HG03159 (cell line): ENCODE measurements around the gene GOLGA1.

Experiments
- ATAC-seq: cut with Tn5 transposase; IDR thresholded peaks from one replicate; pipeline ENCODE4 v1.9.1; 2021; ENCODE audit warnings: mild to moderate bottlenecking, moderate library complexity; ENCODE audit not compliant: unreplicated experiment

The GOLGA1 gene

DNA sequence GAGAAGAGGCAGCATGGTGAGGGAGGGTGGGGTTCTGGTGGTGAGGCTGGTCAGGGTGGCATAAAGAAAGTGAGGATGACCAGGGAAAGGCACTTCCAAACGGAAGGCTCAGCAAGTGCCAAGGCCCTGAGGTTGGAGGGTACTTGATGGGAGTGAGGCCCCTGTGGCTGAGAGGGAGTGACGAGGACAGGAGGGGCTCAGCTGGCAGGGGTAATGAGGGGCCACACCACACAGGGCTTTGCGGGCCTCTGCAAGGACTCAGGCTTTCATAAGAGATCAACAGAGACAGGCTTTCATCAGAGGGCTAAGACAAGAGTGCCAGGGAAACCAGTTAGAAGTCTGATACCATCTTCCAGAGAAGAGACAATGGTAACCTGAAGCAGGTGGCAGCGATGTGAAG lies 55.3 kb downstream of the GOLGA1 start:
- ATAC-seq: no peak

DNA sequence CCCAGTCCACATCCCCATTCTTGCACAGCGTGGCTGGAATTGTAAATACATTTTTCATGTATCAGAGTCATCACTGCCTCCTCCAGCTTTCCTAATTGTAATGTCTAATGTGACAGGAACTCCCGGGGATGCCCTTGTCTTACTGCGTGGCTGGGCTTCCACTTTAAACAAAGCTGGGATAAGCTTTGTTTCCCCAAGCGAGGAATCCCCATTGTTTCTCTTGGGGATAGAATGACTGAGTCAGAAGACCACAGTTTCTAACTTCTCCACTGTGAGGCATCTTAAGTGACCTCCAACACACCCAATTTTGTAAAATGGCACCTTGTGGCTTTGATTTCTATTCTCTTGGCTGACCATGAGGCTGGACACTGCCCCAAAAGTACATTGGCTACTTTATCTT lies 56.5 kb downstream of the GOLGA1 start:
- ATAC-seq: no peak

DNA sequence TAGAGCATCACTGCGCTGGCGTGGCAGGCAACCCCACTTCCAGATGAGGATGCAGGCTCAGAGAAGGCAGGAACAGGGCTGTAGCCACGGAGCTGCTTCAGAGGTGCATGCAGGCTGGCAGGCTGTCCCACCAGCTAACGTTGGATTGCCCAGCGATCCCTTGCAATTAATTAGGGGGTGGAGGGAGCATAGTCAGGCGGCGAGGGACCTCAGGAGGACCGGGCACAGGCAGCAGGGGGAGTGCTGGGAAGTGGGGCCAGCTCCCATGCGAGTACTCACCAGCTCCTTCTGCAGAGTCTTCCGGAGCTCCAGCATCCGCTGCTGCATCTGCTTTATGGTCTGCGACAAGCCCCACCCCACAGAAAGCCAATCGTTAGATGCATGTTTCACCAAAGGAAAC lies 58.7 kb downstream of the GOLGA1 start:
- no peak for ATAC-seq

DNA sequence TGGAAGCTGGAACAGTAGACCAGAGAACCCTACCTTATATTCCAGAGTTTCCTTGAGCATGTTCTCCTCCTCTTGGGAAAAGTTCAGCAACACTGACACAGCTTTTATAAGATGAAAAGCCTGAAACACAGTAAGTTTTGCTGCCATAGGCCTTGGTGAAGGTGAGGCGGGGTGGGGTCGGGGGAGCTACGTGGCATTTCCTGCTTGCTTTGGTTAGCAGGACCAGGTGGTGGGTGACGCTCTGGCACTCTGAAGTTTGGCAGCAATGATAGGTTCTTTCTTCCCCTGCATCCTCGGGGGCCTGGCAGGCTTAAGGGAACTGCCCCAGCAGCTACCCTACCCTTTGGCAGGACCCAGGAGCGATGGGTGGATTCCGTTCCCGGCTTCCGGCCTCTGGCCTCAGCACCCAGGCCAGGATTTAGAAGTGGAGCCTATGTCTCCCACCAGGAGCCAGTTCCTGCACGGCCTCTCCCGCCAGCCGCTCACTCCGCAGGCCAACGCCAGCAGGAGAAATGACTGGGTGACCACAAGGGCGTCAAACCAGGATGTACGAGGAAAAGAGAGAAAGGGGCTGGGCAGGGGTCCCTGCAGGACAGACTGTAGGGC lies 59.6 kb downstream of the GOLGA1 start:
- ATAC-seq: no peak

DNA sequence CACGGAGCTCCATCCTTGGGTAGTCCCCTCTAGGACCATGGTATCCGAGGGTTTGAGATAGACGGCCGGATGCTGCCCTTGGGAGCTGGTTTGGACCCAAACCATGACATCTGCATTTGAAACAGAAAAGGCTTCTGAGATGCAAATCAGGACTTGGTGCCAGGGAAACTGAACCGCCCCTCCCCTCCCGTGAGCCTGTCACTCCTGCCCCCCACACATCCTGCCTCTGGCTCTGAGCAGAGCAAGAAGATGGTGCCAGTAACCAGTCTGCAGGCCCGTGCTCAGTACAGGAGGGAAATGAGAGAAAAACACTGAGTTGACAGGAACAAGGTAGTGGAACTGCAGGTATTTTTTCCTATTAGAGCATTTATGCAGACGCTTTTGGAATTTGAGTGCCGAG lies 60.4 kb downstream of the GOLGA1 start:
- ATAC-seq: no peak

DNA sequence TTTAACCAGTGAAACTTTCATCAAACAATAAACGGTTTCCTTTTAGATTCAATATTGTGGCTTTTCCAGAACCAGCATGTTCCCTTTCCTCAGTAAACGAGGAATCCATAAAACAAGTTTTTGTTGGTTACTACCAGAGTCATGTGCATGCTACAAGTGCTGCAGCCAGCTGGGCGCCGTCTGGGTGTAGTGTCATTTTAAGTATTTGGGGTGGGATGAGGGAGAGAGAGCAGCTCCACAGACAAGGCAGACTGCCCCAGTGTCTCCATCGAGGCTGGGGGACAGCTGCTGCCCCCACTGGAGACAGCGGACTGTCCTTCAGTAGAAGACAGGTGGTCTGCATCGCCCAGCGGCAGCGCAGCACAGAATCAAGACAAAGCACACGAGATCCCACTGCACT lies 61.7 kb downstream of the GOLGA1 start:
- no peak for ATAC-seq

DNA sequence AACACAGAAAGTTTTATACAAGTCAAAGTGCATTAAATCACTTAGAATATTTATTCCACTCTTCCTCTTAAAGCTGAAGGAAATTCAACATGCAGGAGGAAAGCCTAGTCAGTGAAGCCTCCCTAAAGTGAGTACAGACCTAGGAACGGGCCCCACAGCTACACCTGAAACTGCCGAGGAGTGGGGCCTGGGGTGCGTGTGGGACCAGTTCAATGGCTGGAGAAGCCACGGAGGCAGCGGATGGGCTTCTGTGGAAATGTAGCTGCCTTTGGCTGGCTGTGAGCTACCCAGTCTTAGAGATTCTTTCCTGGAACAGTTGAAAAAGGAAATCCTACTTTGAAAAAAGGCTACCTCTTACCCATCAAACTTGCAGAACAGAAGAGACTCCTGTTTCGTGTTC lies 62.4 kb downstream of the GOLGA1 start:
- ATAC-seq: no peak

DNA sequence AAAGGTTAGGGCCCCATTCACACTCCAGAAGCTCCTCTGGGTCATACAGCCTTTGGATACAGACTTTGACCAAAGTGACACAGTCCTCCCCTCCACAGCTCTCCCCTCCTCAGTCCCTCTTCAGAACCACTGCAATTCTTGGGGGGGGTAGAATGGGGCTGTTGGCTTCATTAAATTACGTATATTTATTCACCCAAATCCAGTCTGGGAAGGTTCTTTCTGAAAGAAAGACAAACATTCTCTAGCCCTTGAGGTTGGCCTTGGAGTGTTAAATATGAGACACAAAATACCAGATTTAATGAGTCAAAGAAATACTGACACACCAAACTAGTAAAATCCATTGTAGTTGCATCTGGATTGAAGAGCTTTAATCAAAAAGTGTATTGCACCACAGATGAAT lies 62.9 kb downstream of the GOLGA1 start:
- ATAC-seq: no peak

DNA sequence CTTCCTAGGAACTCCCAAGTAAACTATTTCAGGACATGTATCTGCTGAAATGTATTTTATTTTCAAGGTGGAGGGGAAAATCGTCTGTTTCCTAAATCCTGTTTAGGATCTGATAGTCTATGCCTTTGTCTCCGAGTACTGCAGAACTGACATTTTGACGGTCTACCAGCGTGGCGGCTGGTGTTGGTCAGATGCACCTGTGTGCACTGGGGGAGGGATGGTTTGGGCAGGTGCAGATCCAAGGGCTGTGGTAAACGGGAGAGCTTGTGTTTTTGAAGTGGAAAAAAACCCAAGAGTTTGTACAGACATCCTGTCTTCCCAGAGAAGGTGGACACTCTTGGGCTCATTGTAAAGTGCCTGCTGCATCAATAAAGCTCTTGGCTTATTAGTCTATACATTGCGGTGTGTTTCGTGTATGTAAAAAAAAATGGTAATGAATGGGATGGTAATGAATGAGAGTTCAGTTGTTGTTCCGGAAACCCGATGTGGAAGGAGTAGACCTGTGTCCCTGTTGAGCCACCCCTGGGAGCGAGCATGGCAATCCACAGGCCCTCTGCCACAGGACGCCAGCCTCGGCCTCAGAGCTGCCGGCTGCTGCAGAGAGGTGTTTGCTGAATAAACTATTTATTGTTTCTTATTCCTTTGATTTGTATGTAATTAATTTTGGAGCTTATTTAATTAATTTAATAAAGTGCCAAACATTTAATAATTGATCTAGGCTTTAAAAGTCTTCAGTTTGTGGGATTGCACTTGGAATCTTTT lies 63.7 kb downstream of the GOLGA1 start:
- no peak for ATAC-seq

DNA sequence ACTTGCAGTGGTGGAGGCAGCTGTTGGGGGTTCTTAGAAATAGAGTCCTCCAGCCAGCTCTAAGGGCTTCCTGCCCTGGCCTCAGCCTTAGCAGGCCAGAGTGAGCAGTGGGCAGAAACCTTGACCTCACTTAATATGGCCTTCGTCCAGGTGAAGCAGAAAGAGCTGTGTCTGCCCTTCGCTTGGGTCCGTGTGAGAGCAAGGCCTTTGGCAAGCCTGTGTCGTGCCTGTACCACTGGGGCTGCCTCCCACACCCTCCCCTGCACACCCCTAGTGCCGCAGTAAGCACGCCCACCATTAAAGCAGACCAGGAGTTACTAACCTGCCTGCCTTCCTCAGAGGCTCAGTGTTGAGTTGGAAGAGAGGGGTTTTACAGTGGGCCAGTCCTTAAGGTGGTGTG lies 65.4 kb downstream of the GOLGA1 start:
- no peak for ATAC-seq

DNA sequence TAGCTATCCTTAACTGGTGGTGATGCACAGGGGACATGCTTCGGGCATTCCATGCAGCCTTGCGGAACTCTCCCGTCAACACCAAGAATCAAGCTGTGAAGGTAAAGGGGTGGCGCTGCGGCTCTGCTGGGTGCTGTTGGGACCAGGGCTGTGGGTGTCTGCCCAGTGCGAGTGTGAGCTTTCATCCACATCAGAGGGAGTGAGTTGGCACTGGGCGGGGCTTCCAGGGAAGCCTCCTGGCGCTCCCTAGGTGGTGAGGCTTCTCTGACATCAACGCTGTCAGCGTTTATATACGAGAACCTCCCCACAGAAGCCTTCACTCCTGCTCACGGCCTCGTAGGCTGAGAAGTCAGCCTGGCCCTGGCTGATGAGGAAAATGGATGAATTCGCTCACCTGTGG lies 67.2 kb downstream of the GOLGA1 start:
- no peak for ATAC-seq

DNA sequence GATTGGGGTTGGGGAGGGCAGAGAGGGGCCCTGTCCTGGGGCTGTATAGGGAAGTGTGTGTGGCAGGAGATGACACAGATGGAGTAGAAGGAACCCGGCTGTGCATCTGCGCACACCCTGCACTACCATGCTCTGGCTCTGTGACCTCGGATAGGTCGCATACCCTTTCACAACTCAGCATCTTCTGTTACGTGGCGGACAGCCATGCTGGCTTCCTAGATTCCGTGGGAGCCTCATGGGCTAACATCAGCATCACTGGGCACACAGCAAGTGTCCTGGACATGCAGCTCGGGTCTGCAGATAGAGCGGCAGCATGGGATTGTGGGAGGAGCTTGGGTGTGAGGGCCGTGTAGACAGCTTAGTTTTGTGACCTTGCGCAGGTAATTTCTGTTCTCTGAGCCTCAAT lies 69.7 kb downstream of the GOLGA1 start:
- ATAC-seq: no peak

DNA sequence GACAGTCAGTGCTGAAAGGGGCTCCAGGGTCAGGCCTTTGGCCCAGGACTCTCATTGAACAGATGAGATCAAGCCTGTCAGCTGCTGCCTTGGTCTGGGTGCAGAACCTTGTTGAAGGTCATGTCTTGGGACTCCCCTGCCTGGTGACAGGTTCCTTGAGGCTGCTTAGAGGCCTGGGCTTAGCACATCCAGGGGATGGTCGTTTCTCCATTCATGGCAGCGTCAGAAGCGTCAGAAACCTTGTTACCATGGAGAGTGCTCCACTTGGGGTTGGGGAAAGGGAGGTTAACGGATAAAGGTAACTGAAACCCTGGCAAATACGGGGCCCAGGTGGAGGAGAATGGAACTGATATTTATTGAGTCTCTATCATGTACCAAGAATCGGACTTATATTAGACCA lies 70.2 kb downstream of the GOLGA1 start:
- no peak for ATAC-seq

DNA sequence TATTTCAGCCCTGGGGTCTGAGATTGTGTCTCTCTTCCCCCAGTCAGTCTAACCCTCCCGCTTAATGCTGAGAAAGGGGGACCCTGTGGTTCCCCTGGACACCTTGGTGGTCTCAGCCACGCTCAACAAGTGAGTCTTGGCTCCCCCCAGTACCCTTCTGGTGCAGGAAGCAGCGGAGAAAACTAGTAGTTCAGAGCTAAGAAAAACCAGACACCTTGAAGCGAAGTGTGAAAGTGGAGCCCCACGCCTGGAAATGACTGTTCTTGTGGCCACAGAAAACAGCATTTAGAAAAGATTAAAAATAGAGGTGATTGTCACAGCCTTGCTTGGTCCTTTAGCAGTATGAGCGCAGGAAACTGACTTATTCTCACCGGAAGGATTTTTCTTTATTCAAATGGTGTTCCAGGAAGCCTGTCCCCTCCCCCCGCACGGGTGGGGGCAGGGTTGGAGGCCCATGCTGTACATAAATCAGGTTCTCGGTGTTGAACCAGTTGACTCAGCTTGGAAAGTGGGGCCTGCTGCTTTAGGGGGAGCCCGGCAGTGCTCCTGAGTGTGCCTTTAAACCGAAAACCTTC lies 70.8 kb downstream of the GOLGA1 start:
- peak; percentile 46 for ATAC-seq

DNA sequence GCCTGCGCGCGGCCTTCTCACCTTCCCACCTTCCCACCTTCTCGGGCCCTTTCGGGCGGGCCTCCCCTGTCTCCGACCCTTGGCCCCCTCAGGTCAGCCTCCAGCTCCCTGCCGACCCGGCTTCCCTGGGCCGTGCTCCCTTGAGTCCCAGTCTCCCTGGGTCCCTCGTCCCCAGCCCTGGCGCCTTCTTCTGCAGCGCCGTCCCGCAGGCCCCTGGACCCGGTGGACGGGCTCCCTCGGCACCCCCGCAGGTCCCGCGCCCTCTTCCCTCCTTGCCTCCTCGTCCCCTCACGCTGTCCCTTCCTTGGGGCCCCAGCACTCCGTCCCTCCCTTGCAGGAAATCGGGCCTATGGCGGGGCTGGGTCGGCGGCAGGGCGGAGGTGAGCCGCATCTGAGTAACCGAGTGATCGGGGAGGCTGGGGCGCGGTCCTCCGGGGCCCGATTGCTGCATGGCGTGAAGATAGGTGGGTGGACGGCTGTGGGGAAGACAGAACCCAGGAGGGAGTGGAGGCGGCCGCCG lies 71.4 kb downstream of the GOLGA1 start:
- peak; percentile 20 for ATAC-seq

DNA sequence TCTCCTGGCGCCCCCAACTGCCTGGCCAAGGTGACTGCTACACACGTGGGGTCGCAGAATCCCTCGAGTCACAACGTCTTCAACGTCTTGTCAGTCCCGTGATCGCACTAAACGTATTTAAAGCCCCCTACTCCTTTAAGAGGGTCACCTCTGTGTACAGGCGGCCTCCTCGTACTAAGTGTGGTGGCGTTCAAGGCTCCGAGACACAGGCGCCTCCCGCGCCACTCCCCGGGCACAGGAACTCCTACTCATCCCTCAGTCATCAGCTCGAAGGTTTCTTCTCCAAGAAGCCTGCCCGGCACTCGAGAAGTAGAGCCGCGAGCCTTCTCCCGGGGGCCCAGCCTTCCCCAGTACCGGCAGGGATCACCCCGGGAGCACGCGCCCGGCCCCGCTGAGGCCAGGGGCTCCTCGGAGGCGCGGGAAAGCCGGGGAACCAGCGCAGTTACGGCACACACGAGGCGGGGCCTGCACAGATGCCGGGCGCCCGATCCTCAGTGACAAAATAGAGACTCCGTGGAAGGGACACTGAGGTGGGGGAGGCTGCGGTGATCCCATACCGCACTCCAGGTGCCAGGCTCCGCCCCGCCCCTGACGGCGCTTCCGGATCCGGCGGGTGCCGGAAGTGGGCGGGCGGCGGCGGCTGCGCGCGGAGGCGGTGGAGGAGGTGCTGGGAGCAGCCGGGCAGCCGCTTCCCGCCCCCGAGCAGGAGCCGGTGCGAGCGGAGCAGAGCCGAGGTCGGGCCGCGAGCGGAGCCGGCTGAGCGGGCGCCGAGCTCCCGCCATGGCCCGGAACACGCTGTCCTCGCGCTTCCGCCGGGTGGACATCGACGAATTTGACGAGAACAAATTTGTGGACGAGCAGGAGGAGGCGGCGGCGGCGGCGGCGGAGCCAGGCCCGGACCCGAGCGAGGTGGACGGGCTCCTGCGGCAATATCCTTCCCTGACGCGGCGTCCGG lies 72.1 kb downstream of the GOLGA1 start:
- peak; percentile 52 for ATAC-seq

DNA sequence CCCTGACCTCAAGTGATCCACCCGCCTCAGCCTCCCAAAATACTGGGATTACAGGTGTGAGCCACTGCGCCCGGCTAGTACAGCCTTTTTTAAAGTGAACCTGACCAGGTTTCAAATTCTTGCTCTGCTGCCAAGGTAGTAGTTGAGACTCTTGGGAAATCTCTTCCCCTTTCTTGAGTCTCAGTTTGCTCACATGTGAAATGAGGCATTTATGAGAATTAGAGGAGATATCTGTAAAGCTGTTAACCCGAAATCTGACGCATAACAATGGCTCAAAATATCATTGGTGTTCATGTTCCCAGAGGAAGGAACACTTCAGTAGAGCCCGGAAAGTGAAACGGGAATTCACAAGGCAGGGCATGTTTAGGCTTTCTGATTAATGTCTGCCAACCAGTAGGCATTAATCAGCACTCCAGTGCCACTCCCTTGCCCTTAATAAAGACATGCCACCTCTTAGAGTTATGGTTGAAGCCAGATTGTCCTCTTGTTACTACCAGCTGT lies 77.5 kb downstream of the GOLGA1 start:
- ATAC-seq: no peak

DNA sequence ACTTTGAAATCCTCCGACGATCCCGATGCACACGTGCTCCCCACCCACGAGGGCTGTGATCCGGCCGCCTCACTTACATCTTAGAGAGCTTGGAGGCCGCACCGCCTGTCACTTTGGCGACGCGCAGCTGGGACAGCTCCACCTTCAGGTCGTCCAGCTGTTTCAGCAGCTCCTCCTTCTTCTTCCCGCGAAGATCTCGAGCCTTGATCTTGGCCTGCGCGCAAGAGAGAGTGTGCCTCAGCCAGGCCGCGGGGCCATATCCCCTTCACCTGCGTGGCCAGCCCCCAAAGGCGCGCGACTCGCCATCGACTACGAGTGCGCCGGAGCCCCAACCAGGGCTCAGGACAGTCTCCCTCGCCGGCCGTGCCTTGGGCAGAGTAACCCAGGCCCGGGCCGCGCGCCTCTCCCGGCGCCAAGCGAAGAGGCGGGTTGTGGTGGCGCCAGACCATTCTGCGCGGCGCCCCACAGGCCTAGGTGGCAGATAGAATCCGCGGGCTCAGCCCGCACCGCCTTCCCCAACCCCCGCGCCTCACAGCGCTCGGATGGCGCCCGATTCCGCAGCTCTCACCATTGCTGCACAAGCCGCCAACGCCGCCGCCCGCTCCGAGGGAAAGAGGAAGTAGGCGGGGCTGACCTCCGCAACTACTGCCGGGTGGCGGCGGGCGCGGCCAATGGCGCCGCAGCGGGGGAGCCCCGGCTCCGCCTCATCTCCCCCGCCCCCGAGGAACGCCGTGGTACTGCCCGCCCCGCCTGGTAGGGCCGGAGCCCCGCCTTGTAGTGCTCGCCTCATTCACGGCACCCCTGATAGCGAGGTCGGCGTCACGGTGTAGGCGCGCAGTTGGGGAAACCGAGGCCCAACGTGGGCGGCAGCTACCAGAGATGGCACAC lies 79.3 kb downstream of the GOLGA1 start, which contains the start of the genes ARPC5L and RPL35:
Gene ARPC5L (plus strand): TSS at position 789 of the 888 bp plus-strand sequence. CDS start 7,161 bp downstream, outside the sequence.
Gene RPL35 (minus strand): TSS at position 616 of the 888 bp plus-strand sequence. CDS start 45 bp downstream, at position 571.
- ATAC-seq: peak; percentile 92

DNA sequence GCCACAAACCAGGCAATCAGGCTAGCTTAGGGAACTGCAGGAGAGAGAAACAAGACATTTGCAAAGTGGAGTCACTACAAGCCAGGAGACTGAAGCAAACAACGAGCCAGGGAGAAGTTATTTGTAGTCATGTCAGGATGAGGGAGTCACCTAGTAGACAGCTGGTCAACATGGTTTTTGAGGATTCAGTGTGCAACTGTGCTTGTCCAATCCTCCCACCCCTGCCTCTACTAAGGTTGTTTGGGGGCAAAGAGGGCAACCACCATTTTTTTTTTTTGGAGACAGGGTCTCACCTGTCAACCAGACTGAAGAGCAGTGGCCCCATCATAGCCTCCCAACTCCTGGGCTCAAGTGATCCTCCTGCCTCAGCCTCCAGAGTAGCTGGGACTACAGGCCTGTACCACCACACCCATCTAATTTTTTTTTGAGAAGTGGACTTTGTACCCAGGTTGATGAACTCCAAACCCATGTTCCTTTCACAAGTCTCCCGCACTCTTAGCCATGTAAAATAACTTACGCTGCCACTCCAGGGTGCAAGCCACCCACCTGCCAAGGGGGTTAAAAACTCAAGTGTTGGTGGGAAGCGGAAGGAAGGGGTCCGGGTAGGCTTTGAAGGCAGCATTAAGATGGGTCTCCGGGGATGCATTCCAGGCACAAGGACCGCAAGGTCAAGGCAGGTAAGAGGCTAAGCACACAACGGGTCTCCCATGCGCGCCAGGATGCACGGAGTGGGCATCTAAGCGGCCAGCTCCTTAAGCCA lies 80.1 kb downstream of the GOLGA1 start:
- no peak for ATAC-seq
